Activated T-helper 1 cell treated with Interleukin-2 at 50 U/mL for 16 hours (primary cell): ENCODE measurements around the gene PREPL.
"Not testable (repeated sequence)": the region's sequence is repeated elsewhere in the genome, so short reads cannot be mapped to it uniquely, and the experiment has no call there.

Experiments used
- DNase-seq: peaks from one replicate; pipeline ENCODE4 v3.0.0-alpha.2; 2020; ENCODE audit warnings: low read depth

Gene PREPL

GRCh38 chr2:44361330-44362206 lies at the start of gene PREPL, which contains the start of gene CAMKMT:
Gene PREPL, minus strand, starts transcription at chr2:44361494. Its CDS starts 15,152 bp downstream, at chr2:44346342.
Gene CAMKMT, plus strand, starts transcription at chr2:44361947.
- DNase-seq = peak; percentile 96

- no peak for DNase-seq
Observed at GRCh38 chr2:44398243-44398897, 37.1 kb upstream of the PREPL start.

DNA sequence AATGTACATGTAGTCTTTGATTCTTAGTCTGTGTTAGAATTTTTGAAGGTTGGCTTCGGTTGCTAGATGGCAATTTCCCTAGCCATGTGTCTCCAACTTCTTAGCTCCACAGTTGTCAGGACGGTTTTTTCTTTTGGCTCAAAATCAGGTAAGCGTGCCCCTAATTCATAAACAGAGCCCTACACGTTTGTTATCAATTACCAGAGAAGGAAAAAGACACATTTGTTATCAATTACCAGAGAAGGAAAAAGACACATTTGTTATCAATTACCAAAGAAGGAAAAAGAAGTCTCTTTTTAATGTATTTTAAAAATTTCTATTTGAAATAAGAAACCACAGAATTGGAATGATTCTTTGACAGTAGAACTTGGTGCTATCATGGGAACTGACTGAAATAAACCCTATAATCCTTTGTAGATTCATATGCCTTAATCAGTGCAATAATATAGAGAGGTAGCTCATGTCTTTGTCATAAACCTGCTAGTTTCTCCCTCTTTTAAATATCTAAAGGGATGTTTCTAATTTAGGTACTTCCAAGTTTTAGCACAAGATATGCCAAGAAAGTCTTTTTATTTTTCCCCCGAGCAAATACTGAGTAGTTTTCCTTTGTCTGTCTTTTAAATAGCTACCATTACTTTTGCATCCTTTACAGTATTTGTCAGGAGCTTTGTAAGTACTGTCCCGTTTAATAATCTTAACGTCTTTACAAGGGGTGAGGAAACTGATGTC lies 36.3 kb upstream of the PREPL start:
- no peak for DNase-seq

GRCh38 chr2:44392338-44392943 lies 31.1 kb upstream of the PREPL start:
- DNase-seq = no peak

GRCh38 chr2:44389895-44390294 lies 28.6 kb upstream of the PREPL start:
- no peak for DNase-seq

- DNase-seq = no peak
Observed at GRCh38 chr2:44388877-44389276, 27.6 kb upstream of the PREPL start.

DNA sequence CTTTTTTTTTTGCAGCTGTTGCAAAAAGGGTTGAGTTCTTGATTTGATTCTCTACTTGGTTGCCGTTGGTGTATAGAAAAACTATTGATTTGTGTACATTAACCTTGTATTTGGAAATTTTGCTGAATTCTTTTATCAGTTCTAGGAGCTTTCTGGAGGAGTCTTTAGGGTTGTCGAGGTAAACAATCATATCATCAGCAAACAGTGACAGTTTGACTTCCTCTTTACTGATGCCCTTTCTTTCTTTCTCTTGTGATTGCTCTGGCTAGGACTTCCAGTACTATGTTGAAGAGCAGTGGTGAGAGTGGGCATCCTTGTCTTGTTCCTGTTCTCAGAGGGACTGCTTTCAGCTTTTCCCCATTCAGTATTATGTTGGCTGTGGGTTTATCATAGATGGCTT lies 23.9 kb upstream of the PREPL start:
- not testable (repeated sequence) for DNase-seq

DNA sequence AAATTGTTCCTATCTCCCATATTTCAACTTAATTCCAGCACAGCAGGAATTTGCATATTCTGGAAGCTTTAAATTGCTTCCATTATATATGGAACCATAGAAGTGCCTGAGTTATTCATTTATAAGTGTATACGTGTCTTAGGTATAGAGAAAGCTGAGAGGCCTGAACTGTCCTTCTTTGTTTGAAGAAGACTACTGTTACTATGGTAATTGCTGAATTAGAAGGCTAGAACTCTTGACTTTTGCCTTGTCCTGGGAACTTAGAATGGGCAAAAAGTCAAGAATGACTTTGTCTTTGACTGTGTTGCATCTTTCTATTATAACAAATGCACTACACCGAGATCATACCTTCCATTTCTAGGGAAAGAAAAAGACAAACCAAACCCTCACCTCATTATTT lies 16.2 kb upstream of the PREPL start:
- no peak for DNase-seq

GRCh38 chr2:44372246-44372645 lies 11.0 kb upstream of the PREPL start:
- DNase-seq = no peak

DNA sequence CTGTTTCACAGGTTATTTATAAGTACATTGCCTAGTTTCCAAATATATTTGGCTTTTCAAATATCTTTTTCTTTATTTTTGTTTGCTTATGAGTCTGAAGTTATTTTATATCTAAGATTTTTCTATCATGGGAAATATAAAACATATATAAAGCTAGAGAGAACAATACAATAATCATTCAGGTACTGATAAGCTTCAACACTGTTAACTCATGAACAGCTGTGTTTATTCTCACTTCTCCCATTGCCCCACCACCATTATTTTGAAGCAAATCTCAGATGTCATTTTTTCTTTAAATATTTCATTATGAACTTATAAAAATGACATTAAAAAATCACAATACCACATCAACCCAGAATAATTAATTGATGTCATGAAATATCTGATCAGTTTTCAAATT lies 10.2 kb upstream of the PREPL start:
- no peak for DNase-seq

DNA sequence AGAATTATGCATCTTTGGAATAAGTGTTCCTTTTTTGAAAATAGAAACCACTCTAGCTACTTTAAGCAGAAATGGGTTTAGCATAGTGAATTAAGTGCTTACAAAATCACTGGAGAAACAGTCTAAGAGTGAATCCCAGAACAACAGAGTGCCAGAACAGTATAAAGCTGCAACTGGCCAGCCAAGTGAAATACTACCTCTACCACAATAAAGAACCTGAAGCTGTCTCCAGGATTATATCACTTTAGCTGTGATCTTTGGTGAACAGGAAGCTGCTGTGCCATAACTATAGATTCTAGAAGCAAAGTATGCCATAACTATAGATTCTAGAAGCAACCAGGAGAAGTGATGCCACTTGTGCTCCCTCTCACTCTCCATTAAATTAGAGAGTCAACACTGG lies 8.1 kb upstream of the PREPL start:
- DNase-seq = no peak

GRCh38 chr2:44367591-44367990 lies 6.3 kb upstream of the PREPL start:
- DNase-seq = no peak

GRCh38 chr2:44364604-44365003 lies 3.3 kb upstream of the PREPL start:
- no peak for DNase-seq

DNA sequence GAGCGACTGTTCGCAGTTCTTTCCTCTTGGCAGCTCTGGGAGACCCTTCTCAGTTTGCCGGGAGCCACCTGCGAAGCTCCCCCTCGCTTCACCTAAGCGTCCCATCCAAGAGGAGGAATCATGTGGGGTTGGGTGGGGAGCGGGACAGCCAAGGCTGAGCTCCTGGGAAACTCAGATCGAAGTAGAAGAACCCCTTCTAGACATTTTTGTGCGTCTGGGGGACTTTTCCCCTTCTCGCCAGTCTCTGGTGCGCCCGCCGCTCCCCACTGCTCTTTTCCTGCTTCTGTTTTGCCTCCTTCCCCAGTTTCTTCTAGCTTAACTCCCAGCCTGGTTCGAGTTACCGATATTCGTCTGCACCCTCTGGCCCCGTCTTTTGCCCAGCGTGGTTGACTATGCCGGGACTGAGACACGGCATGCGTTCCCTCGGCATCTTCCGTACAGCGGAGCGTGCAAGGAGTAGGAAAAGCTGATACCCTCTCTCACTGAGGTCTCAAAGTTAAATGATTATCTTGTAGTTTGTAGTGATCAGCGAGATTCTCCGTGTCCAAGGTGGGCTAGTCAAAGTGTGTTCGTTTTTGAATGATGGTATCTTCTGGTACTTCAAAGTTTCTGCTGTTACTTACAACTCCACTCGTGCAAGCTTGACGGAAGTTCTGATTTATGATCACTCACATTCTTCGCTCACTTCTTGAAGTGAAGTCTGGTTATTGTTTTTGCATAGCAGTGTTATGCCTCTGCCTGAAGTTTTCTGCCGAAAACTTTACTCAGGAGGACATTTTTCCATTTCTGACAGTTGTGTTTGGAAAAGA lies 1.1 kb upstream of the PREPL start:
- DNase-seq = peak; percentile 7

DNA sequence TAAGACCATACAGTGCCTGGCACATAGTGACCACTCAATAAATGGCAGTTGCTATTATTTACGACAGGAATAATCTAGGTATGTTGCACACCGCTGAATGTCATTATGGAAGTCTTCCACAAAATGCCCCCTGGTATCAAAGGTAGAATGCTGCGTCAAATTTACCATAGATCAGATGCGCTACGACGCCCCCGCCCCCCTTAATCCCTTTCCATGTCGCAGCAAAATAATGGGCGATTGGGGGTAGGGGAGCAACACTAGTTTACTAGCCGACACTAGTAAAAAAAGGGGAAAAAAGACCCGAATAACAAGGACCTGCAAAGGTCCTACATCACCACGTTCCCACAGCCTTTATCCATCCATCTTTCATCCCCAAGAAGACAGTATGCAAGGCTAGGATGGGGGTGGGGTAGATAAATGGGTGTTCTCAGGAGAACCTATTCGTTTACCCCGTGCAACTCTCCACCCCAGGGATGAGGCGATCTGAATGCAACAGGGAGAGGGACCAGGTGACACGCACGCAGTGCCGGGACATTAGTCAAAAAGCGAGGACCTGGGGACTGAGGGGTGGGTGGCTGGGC lies 455 bp downstream of the PREPL start:
- DNase-seq = no peak

DNA sequence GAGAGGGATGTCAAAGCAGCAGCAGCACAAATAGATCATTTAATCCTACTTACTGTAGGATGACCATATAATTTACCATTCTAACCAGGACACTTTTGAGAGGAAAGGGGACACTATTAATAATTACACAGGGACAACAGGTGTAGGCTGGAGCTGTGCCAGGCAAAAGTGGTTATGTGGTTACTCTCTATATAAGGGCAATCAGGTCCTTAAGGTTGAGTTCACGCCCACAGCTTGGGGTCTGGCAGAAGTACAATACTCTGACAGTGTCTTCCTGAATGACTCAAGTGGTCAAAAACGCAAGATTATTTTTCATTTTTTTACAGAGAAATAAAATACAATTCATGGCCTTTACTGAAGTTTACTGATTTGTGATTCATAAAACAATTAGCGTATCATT lies 2.8 kb downstream of the PREPL start:
- DNase-seq = no peak

- DNase-seq = no peak
Observed at GRCh38 chr2:44354761-44355160, 6.5 kb downstream of the PREPL start.

DNA sequence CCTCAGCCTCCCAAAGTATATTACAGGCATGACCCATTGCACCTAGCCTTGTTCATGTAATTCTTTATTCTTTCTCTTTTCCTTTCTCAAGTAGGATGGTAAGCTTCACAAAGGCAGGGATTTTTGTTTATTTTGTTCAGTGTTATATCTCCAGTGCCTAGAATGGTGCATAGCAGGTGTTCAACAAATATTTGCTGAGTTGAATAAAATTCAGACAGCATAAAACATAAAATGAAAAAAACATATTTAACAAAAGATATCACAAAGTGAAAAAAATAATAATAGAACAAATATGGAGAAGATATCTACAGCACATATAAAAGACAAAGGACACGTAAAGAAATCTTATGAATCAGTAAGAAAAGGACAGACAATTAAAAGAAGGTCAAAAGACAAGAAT lies 8.8 kb downstream of the PREPL start:
- no peak for DNase-seq

- DNase-seq = no peak
Observed at GRCh38 chr2:44351676-44352075, 9.6 kb downstream of the PREPL start.

DNA sequence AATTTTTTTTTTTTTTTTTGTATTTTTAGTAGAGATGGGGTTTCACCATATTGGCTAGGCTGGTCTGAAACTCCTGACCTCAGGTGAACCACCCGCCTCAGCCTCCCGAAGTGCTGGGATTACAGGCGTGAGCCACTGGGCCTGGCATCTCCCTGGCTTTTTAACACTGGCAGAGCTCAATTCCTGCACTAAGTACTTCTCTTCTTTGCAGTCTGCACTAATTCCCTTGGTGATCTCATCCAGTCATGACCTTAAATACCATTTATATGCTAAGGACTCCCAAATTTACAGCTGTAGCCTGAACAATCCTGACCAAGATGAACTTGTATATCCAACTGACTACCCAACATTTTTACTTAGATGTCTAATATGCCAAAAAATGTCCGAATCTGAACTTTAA lies 10.2 kb downstream of the PREPL start:
- no peak for DNase-seq

DNA sequence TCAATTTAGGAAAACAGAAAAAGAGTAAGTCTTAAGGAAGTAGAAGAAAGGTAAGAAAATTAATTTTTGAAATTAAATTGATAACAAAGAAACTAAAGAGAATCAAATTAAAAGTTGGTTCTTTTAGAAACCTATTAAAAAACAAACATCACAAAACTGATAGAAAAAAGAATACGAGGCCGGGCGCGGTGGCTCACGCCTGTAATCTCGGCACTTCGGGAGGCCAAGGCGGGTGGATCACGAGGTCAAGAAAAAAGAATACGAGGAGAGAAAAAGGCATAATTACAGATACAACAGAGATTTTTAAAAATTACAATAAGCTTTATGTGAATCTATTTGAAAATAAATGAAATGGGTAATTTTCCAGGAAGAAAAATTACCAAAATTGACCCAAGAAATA lies 11.8 kb downstream of the PREPL start:
- DNase-seq = no peak
